ENCODE results near the gene FHOD3. TPM values are rescaled to one million over a fixed set of nuclear protein-coding genes. Genes with fewer than 3 reads are reported as not detected.

Gene FHOD3
- total and polyA plus RNA-seq, 7 experiments from 2014 or later: not detected

GRCh38 chr18:36673452-36673851 lies 375.9 kb downstream of the FHOD3 start:
- H3K27me3 ChIP-seq (ENCODE audit: control insufficient read depth in 2 of 2, insufficient read depth in 2 of 2, low read length in 2 of 2): peaks cover 0 to 3% of the 10 kb centered on the region in 2 donors
- Mint-ChIP-seq H3K36me3 (no peaks in the 10 kb centered on the region), H3K27ac (no peak overlapping the region), H3K27me3 (peaks cover 10 to 36% (median 19%) of the 10 kb centered on the region in 5 donors), H3K9me3 (peaks cover 0 to 10% (median 4%) of the 10 kb centered on the region in 11 donors), H3K4me1 (peaks cover 0 to 4% (median 0%) of the 10 kb centered on the region in 7 donors), H3K4me3 (no peak overlapping the region)
- H3K4me3 ChIP-seq (ENCODE audit: low read length): no peak overlapping the region
- no peak overlapping the region for H3K27ac ChIP-seq (ENCODE audit: low read depth, low read length)
- DNase-seq: no peak
- ChIA-PET CTCF (no interaction called here), POLR2A (no interaction called here)
- intact Hi-C loops (cut with micrococcal nuclease): no loop called here
- H3K9me3 ChIP-seq (ENCODE audit: control insufficient read depth in 2 of 3, low read length in 3 of 3): no peaks in the 10 kb centered on the region
- no peaks in the 10 kb centered on the region for H3K36me3 ChIP-seq (ENCODE audit: control insufficient read depth in 2 of 3, insufficient read depth in 3 of 3, low read length in 3 of 3)
- no peak for ATAC-seq
- no peaks in the 10 kb centered on the region for H3K4me1 ChIP-seq (ENCODE audit: control insufficient read depth in 2 of 2, insufficient read depth in 2 of 2, low read length in 2 of 2)

GRCh38 chr18:36675076-36675475 lies 377.6 kb downstream of the FHOD3 start:
- no peaks in the 10 kb centered on the region for H3K9me3 ChIP-seq (ENCODE audit: control insufficient read depth in 2 of 3, low read length in 3 of 3)
- POLR2A ChIA-PET: no interaction called here
- H3K4me1 ChIP-seq (ENCODE audit: control insufficient read depth in 2 of 2, insufficient read depth in 2 of 2, low read length in 2 of 2): no peaks in the 10 kb centered on the region
- Mint-ChIP-seq H3K4me3 (no peak overlapping the region), H3K27ac (no peak overlapping the region), H3K36me3 (no peaks in the 10 kb centered on the region), H3K9me3 (peaks cover 0 to 10% (median 4%) of the 10 kb centered on the region in 11 donors), H3K4me1 (peaks cover 0 to 4% (median 0%) of the 10 kb centered on the region in 7 donors), H3K27me3 (peaks cover 8 to 45% (median 23%) of the 10 kb centered on the region in 5 donors)
- DNase-seq (no peak), ATAC-seq (no peak)
- no peaks in the 10 kb centered on the region for H3K27me3 ChIP-seq (ENCODE audit: control insufficient read depth in 2 of 2, insufficient read depth in 2 of 2, low read length in 2 of 2)
- CTCF ChIA-PET: no interaction called here
- H3K36me3 ChIP-seq (ENCODE audit: control insufficient read depth in 2 of 3, insufficient read depth in 3 of 3, low read length in 3 of 3): no peaks in the 10 kb centered on the region
- no peak overlapping the region for H3K4me3 ChIP-seq (ENCODE audit: low read length)
- H3K27ac ChIP-seq (ENCODE audit: low read depth, low read length): no peak overlapping the region
- intact Hi-C loops (cut with micrococcal nuclease): no loop called here

- ChIA-PET CTCF (interaction anchor here (0.7 kb wide), 1 partner anchor 23 kb away, joined by 3 read pairs; no protein-coding TSS in a partner anchor), POLR2A (no interaction called here)
- Mint-ChIP-seq H3K9me3 (peaks cover 0 to 10% (median 4%) of the 10 kb centered on the region in 11 donors), H3K4me1 (peaks cover 0 to 4% (median 0%) of the 10 kb centered on the region in 7 donors), H3K36me3 (no peaks in the 10 kb centered on the region), H3K27me3 (peaks cover 5 to 45% (median 22%) of the 10 kb centered on the region in 5 donors), H3K27ac (no peak overlapping the region), H3K4me3 (no peak overlapping the region)
- ATAC-seq: no peak
- no peaks in the 10 kb centered on the region for H3K36me3 ChIP-seq (ENCODE audit: control insufficient read depth in 2 of 3, insufficient read depth in 3 of 3, low read length in 3 of 3)
- no peak overlapping the region for H3K4me3 ChIP-seq (ENCODE audit: low read length)
- no peaks in the 10 kb centered on the region for H3K4me1 ChIP-seq (ENCODE audit: control insufficient read depth in 2 of 2, insufficient read depth in 2 of 2, low read length in 2 of 2)
- H3K27ac ChIP-seq (ENCODE audit: low read depth, low read length): no peak overlapping the region
- no peaks in the 10 kb centered on the region for H3K9me3 ChIP-seq (ENCODE audit: control insufficient read depth in 2 of 3, low read length in 3 of 3)
- H3K27me3 ChIP-seq (ENCODE audit: control insufficient read depth in 2 of 2, insufficient read depth in 2 of 2, low read length in 2 of 2): no peaks in the 10 kb centered on the region
- no peak for DNase-seq
- intact Hi-C loops (cut with micrococcal nuclease): no loop called here
These were observed 378.0 kb downstream of the FHOD3 start for GRCh38 chr18:36675542-36675941.

GRCh38 chr18:36676629-36677028 lies 379.1 kb downstream of the FHOD3 start:
- CTCF ChIA-PET: no interaction called here

GRCh38 chr18:36680042-36680441 lies 382.5 kb downstream of the FHOD3 start:
- H3K27me3 Mint-ChIP-seq: peaks cover 4 to 44% (median 23%) of the 10 kb centered on the region in 5 donors
- H3K9me3 Mint-ChIP-seq: peaks cover 0 to 32% (median 10%) of the 10 kb centered on the region in 11 donors
- H3K4me3 Mint-ChIP-seq: no peak overlapping the region
- DNase-seq: no peak
- no peaks in the 10 kb centered on the region for H3K4me1 Mint-ChIP-seq
- Histone ChIP-seq H3K4me1 (ENCODE audit: control insufficient read depth in 2 of 2, insufficient read depth in 2 of 2, low read length in 2 of 2) (no peaks in the 10 kb centered on the region), H3K9me3 (ENCODE audit: control insufficient read depth in 2 of 3, low read length in 3 of 3) (peaks cover 0 to 11% (median 0%) of the 10 kb centered on the region in 3 experiments), H3K36me3 (ENCODE audit: control insufficient read depth in 2 of 3, insufficient read depth in 3 of 3, low read length in 3 of 3) (no peaks in the 10 kb centered on the region), H3K27ac (ENCODE audit: low read depth, low read length) (no peak overlapping the region), H3K4me3 (ENCODE audit: low read length) (no peak overlapping the region), H3K27me3 (ENCODE audit: control insufficient read depth in 2 of 2, insufficient read depth in 2 of 2, low read length in 2 of 2) (peaks cover 0 to 4% of the 10 kb centered on the region in 2 donors)
- H3K36me3 Mint-ChIP-seq: peaks cover 0 to 2% (median 0%) of the 10 kb centered on the region in 5 donors
- ATAC-seq: no peak
- intact Hi-C loops (cut with micrococcal nuclease): no loop called here
- ChIA-PET CTCF (no interaction called here), POLR2A (no interaction called here)
- H3K27ac Mint-ChIP-seq: no peak overlapping the region

More at GRCh38 chr18:36676629-36677028, 379.1 kb downstream of the FHOD3 start:
- peaks cover 0 to 3% of the 10 kb centered on the region in 2 donors for H3K27me3 ChIP-seq (ENCODE audit: control insufficient read depth in 2 of 2, insufficient read depth in 2 of 2, low read length in 2 of 2)
- H3K36me3 ChIP-seq (ENCODE audit: control insufficient read depth in 2 of 3, insufficient read depth in 3 of 3, low read length in 3 of 3): no peaks in the 10 kb centered on the region
- intact Hi-C loops (cut with micrococcal nuclease): no loop called here
- H3K9me3 ChIP-seq (ENCODE audit: control insufficient read depth in 2 of 3, low read length in 3 of 3): no peaks in the 10 kb centered on the region
- ATAC-seq: no peak
- no peak for DNase-seq
- POLR2A ChIA-PET: no interaction called here
- no peak overlapping the region for H3K4me3 ChIP-seq (ENCODE audit: low read length)
- H3K27ac Mint-ChIP-seq: no peak overlapping the region
- H3K4me1 Mint-ChIP-seq: peaks cover 0 to 4% (median 0%) of the 10 kb centered on the region in 7 donors
- no peak overlapping the region for H3K27ac ChIP-seq (ENCODE audit: low read depth, low read length)
- peaks cover 0 to 14% (median 4%) of the 10 kb centered on the region in 11 donors for H3K9me3 Mint-ChIP-seq
- no peaks in the 10 kb centered on the region for H3K4me1 ChIP-seq (ENCODE audit: control insufficient read depth in 2 of 2, insufficient read depth in 2 of 2, low read length in 2 of 2)
- peaks cover 4 to 35% (median 25%) of the 10 kb centered on the region in 5 donors for H3K27me3 Mint-ChIP-seq
- H3K4me3 Mint-ChIP-seq: no peak overlapping the region
- no peaks in the 10 kb centered on the region for H3K36me3 Mint-ChIP-seq

- CTCF ChIA-PET: interaction anchor here (0.6 kb wide), 1 partner anchor 14 kb away, joined by 3 read pairs; no protein-coding TSS in a partner anchor
- Mint-ChIP-seq H3K36me3 (peaks cover 0 to 2% (median 0%) of the 10 kb centered on the region in 5 donors), H3K27ac (no peak overlapping the region), H3K27me3 (peaks cover 5 to 38% (median 30%) of the 10 kb centered on the region in 5 donors), H3K4me3 (no peak overlapping the region), H3K9me3 (peaks cover 0 to 29% (median 12%) of the 10 kb centered on the region in 11 donors), H3K4me1 (no peaks in the 10 kb centered on the region)
- POLR2A ChIA-PET: no interaction called here
- Histone ChIP-seq H3K36me3 (ENCODE audit: control insufficient read depth in 2 of 3, insufficient read depth in 3 of 3, low read length in 3 of 3) (no peaks in the 10 kb centered on the region), H3K4me1 (ENCODE audit: control insufficient read depth in 2 of 2, insufficient read depth in 2 of 2, low read length in 2 of 2) (no peaks in the 10 kb centered on the region), H3K27ac (ENCODE audit: low read depth, low read length) (no peak overlapping the region), H3K4me3 (ENCODE audit: low read length) (no peak overlapping the region), H3K9me3 (ENCODE audit: control insufficient read depth in 2 of 3, low read length in 3 of 3) (peaks cover 0 to 11% (median 0%) of the 10 kb centered on the region in 3 experiments), H3K27me3 (ENCODE audit: control insufficient read depth in 2 of 2, insufficient read depth in 2 of 2, low read length in 2 of 2) (peaks cover 0 to 4% of the 10 kb centered on the region in 2 donors)
- intact Hi-C loops (cut with micrococcal nuclease): no loop called here
- DNase-seq (no peak), ATAC-seq (no peak)
These were observed 388.1 kb downstream of the FHOD3 start for GRCh38 chr18:36685580-36685979.

Measured in naive thymus-derived CD4-positive, alpha-beta T cell (primary cell).